Loucy (cell line): ENCODE measurements around the gene RHD.
A peak's percentile ranks its signal among the peaks of the same experiment; 100 is the strongest.

Experiments
- H2AFZ ChIP-seq: fragments of 200-600 bp; sonication (generic); 2 replicates; pipeline ENCODE4 v1.6.0; 2016; ENCODE audit warnings: antibody characterized with exemption, mild to moderate bottlenecking, low read length, moderate library complexity
- H3F3A ChIP-seq: fragments of 200-600 bp; 2 replicates; pipeline ENCODE4 v1.6.0; 2016; ENCODE audit warnings: antibody characterized with exemption, low read depth, mild to moderate bottlenecking
- H3K27me3 ChIP-seq: fragments of 200-600 bp; sonication (generic); 2 replicates; pipeline ENCODE4 v1.6.1; 2014; ENCODE audit warnings: low read length, mild to moderate bottlenecking; ENCODE audit not compliant: insufficient read depth, poor library complexity, severe bottlenecking
- H3K36me3 ChIP-seq: fragments of 200-600 bp; sonication (generic); 2 replicates; pipeline ENCODE4 v1.6.1; 2016; ENCODE audit warnings: low read length; ENCODE audit not compliant: insufficient read depth
- H3K4me1 ChIP-seq: fragments of 200-600 bp; sonication (generic); 2 replicates; pipeline ENCODE4 v1.5.1; 2014; ENCODE audit warnings: low read length, mild to moderate bottlenecking; ENCODE audit not compliant: insufficient read depth, poor library complexity, severe bottlenecking
- H3K4me2 ChIP-seq: fragments of 200-600 bp; sonication (generic); 2 replicates; pipeline ENCODE4 v1.6.0; 2014; ENCODE audit warnings: antibody characterized with exemption, low read length, low read depth, mild to moderate bottlenecking; ENCODE audit not compliant: poor library complexity, severe bottlenecking
- H3K4me3 ChIP-seq: fragments of 200-600 bp; sonication (generic); 2 replicates; pipeline ENCODE4 v1.5.1; 2014; ENCODE audit warnings: low read length, mild to moderate bottlenecking, mixed read lengths; ENCODE audit not compliant: poor library complexity, severe bottlenecking
- H3K79me2 ChIP-seq: fragments of 200-600 bp; sonication (generic); 2 replicates; pipeline ENCODE4 v1.6.1; 2014; ENCODE audit warnings: low read length; ENCODE audit not compliant: insufficient read depth
- H3K9ac ChIP-seq: fragments of 200-600 bp; sonication (generic); 2 replicates; pipeline ENCODE4 v1.6.0; 2014; ENCODE audit warnings: mild to moderate bottlenecking, low read depth, low read length, moderate library complexity; ENCODE audit not compliant: poor library complexity, severe bottlenecking
- H3K9me2 ChIP-seq: fragments of 200-600 bp; sonication (generic); replicated peaks from 2 replicates; pipeline ENCODE4 v1.6.1; 2016; ENCODE audit warnings: low read depth, low read length, mixed read lengths
- H3K9me3 ChIP-seq: fragments of 200-600 bp; sonication (generic); 2 replicates; pipeline ENCODE4 v1.6.1; 2014; ENCODE audit warnings: mild to moderate bottlenecking, antibody characterized with exemption, low read length, low read depth; ENCODE audit not compliant: insufficient read depth
- H4K20me1 ChIP-seq: fragments of 200-600 bp; sonication (generic); 2 replicates; pipeline ENCODE4 v1.6.0; 2014; ENCODE audit warnings: antibody characterized with exemption, low read length, mild to moderate bottlenecking; ENCODE audit not compliant: insufficient read depth, poor library complexity, severe bottlenecking
- CTCF ChIP-seq: fragments of 200-600 bp; sonication (generic); conservative IDR thresholded peaks from 2 replicates; pipeline ENCODE4 v1.5.1; 2014; ENCODE audit warnings: mild to moderate bottlenecking, antibody characterized with exemption, low read length
- EZH2phosphoT487 ChIP-seq: fragments of 200-600 bp; IDR thresholded peaks from 2 replicates; pipeline ENCODE4 v1.6.1; 2018; ENCODE audit warnings: antibody characterized with exemption, mild to moderate bottlenecking, moderate library complexity, borderline replicate concordance

RHD gene

DNA sequence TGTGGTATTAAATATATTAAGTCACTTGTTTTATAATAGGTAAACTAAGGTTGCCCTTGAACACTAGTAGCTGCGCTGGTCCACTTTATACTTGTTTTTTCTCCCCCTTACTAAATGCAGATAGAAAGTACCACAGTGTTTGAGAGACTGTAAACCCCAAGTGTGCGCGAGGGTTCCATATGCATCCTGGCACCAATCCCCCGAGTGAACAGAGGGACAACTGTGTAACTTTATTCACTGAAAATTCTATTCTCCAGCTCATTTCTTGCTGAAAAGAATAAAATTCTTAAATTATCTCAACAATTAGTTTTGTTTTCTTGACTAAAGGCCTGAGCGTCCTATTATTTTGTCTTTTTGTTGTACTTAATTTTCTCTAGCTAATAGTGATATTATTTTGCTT lies 26.9 kb upstream of the RHD start:
- peaks cover 32% of the 10 kb centered on the region for H3K4me1 ChIP-seq
- H3K4me2 ChIP-seq: peak overlapping the region; percentile 99
- H2AFZ ChIP-seq: no peak overlapping the region
- no peaks in the 10 kb centered on the region for H3K27me3 ChIP-seq
- peaks cover 51% of the 10 kb centered on the region for H3K79me2 ChIP-seq
- H3K36me3 ChIP-seq: peaks cover 35% of the 10 kb centered on the region
- H3K9me3 ChIP-seq: no peaks in the 10 kb centered on the region
- 0 out of 2 replicates have a peak, but pooled peaks cover 3% of the 10 kb centered on the region for H3F3A ChIP-seq
- H4K20me1 ChIP-seq: peaks cover 53% of the 10 kb centered on the region
- H3K4me3 ChIP-seq: peak overlapping the region; percentile 79
- no peaks in the 10 kb centered on the region for H3K9me2 ChIP-seq
- TF ChIP-seq EZH2phosphoT487 (no peak), CTCF (no peak)
- peak overlapping the region; percentile 88 for H3K9ac ChIP-seq

- no peaks in the 10 kb centered on the region for H3K9me2 ChIP-seq
- peak overlapping the region; percentile 88 for H3K9ac ChIP-seq
- H2AFZ ChIP-seq: no peak overlapping the region
- H3K4me3 ChIP-seq: peak overlapping the region; percentile 79
- H3K4me2 ChIP-seq: peak overlapping the region; percentile 99
- no peaks in the 10 kb centered on the region for H3K27me3 ChIP-seq
- peaks cover 26% of the 10 kb centered on the region for H3K4me1 ChIP-seq
- peaks cover 51% of the 10 kb centered on the region for H3K79me2 ChIP-seq
- TF ChIP-seq EZH2phosphoT487 (no peak), CTCF (no peak)
- H3F3A ChIP-seq: 0 out of 2 replicates have a peak, but pooled peaks cover 3% of the 10 kb centered on the region
- H3K36me3 ChIP-seq: peaks cover 35% of the 10 kb centered on the region
- H3K9me3 ChIP-seq: no peaks in the 10 kb centered on the region
- H4K20me1 ChIP-seq: peaks cover 53% of the 10 kb centered on the region
Observed at GRCh38 chr1:25245809-25246599, 26.3 kb upstream of the RHD start.

GRCh38 chr1:25246600-25247023 lies 25.7 kb upstream of the RHD start:
- H3K79me2 ChIP-seq: peaks cover 51% of the 10 kb centered on the region
- peaks cover 26% of the 10 kb centered on the region for H3K4me1 ChIP-seq
- no peaks in the 10 kb centered on the region for H3K9me2 ChIP-seq
- H3K36me3 ChIP-seq: peaks cover 35% of the 10 kb centered on the region
- H3K27me3 ChIP-seq: no peaks in the 10 kb centered on the region
- no peak overlapping the region for H2AFZ ChIP-seq
- TF ChIP-seq EZH2phosphoT487 (no peak), CTCF (no peak)
- peaks cover 53% of the 10 kb centered on the region for H4K20me1 ChIP-seq
- 0 out of 2 replicates have a peak, but pooled peaks cover 3% of the 10 kb centered on the region for H3F3A ChIP-seq
- peak overlapping the region; percentile 79 for H3K4me3 ChIP-seq
- H3K4me2 ChIP-seq: peak overlapping the region; percentile 99
- peak overlapping the region; percentile 88 for H3K9ac ChIP-seq
- no peaks in the 10 kb centered on the region for H3K9me3 ChIP-seq
